DND-41 (cell line): Measurements from ENCODE around the gene ONECUT3.

ENCODE experiments used
- ATAC-seq: fragments of 200-7000 bp; cut with Tn5 transposase; 3 replicates; pipeline ENCODE4 v1.9.1; 2021; ENCODE audit warnings: low read depth; ENCODE audit not compliant: insufficient read depth
- DNase-seq: peaks from one replicate; pipeline ENCODE4 v3.0.0-alpha.2; 2020
- H2AFZ ChIP-seq: 2 replicates; pipeline ENCODE4 v1.6.0; 2012; ENCODE audit warnings: low read depth, low read length
- H3K27ac ChIP-seq: 2 replicates; pipeline ENCODE4 v1.5.1; 2012; ENCODE audit warnings: low read length, inconsistent platforms
- H3K27me3 ChIP-seq: fragments of 200-600 bp; sonication (generic); 2 replicates; pipeline ENCODE4 v1.6.0; 2012; ENCODE audit warnings: low read length, mild to moderate bottlenecking, inconsistent platforms; ENCODE audit not compliant: insufficient read depth, poor library complexity
- H3K36me3 ChIP-seq: 2 replicates; pipeline ENCODE4 v1.5.1; 2012; ENCODE audit warnings: low read length, inconsistent platforms; ENCODE audit not compliant: insufficient read depth
- H3K4me1 ChIP-seq: 2 replicates; pipeline ENCODE4 v1.5.1; 2012; ENCODE audit warnings: mild to moderate bottlenecking, low read length; ENCODE audit not compliant: insufficient read depth
- H3K4me2 ChIP-seq: 2 replicates; pipeline ENCODE4 v1.6.0; 2012; ENCODE audit warnings: mild to moderate bottlenecking, moderate library complexity, low read length, inconsistent platforms; ENCODE audit not compliant: insufficient read depth
- H3K4me3 ChIP-seq, 2 experiments: fragments of 200-600 bp in 1 of 2; shearing (Covaris generic) in 1 of 2; 2 replicates each; pipeline ENCODE4 v1.5.1; 2012 to 2016; ENCODE audit warnings: inconsistent platforms in 2 of 2, low read length in 2 of 2, mild to moderate bottlenecking in 2 of 2, low read depth in 1 of 2, moderate library complexity in 1 of 2
- H3K79me2 ChIP-seq: 2 replicates; pipeline ENCODE4 v1.6.0; 2012; ENCODE audit warnings: low read length, inconsistent platforms; ENCODE audit not compliant: insufficient read depth
- H3K9ac ChIP-seq: 2 replicates; pipeline ENCODE4 v1.6.0; 2012; ENCODE audit warnings: low read depth, mild to moderate bottlenecking, inconsistent platforms, low read length, moderate library complexity
- H3K9me3 ChIP-seq: 2 replicates; pipeline ENCODE4 v1.5.1; 2012; ENCODE audit warnings: low read length, moderate library complexity, mild to moderate bottlenecking, inconsistent platforms; ENCODE audit not compliant: insufficient read depth, severe bottlenecking
- H4K20me1 ChIP-seq: 2 replicates; pipeline ENCODE4 v1.6.0; 2012; ENCODE audit warnings: low read length; ENCODE audit not compliant: insufficient read depth
- EZH2 ChIP-seq: IDR thresholded peaks from 3 replicates; pipeline ENCODE4 v1.6.1; 2012; ENCODE audit warnings: borderline replicate concordance, low read depth, mild to moderate bottlenecking, moderate library complexity, low read length, inconsistent platforms; ENCODE audit not compliant: severe bottlenecking
- TF ChIP-seq, protein P1 (sequence below): IDR thresholded peaks from 2 replicates; pipeline ENCODE4 v1.5.1; 2012; ENCODE audit warnings: borderline replicate concordance, low read length, moderate library complexity, mild to moderate bottlenecking; ENCODE audit not compliant: poor library complexity, severe bottlenecking; ENCODE audit errors: extremely low read depth

Gene ONECUT3

DNA sequence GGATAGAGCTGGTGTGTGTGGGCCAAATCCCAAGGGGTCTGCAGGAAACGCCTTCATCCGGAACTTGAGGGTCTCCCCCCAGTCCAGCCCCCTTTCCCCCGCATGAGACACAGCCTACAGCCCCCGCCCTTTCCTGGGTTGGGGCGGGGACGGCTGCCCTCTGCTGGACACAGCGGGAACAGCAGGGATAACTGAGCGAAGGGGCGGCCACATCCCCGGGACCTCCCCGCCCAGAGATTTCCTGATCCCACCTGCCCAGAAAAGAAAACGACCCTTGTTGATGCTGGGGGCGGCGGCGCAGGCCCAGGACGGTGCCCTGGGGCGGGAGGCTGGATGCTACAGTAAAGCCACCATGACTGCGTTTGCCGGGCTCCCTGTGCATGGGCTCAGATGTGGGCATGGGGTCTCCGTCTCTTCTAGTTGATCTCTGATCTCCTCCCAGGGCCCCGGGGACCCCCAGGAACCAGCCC, 14.2 kb downstream of the ONECUT3 start:
- peak overlapping the region; percentile 46 for H3K4me2 ChIP-seq
- TF ChIP-seq, protein P1, sequence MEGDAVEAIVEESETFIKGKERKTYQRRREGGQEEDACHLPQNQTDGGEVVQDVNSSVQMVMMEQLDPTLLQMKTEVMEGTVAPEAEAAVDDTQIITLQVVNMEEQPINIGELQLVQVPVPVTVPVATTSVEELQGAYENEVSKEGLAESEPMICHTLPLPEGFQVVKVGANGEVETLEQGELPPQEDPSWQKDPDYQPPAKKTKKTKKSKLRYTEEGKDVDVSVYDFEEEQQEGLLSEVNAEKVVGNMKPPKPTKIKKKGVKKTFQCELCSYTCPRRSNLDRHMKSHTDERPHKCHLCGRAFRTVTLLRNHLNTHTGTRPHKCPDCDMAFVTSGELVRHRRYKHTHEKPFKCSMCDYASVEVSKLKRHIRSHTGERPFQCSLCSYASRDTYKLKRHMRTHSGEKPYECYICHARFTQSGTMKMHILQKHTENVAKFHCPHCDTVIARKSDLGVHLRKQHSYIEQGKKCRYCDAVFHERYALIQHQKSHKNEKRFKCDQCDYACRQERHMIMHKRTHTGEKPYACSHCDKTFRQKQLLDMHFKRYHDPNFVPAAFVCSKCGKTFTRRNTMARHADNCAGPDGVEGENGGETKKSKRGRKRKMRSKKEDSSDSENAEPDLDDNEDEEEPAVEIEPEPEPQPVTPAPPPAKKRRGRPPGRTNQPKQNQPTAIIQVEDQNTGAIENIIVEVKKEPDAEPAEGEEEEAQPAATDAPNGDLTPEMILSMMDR, result peak; percentile 98
- no peak for TF ChIP-seq EZH2
- no peaks in the 10 kb centered on the region for H3K79me2 ChIP-seq
- H2AFZ ChIP-seq, result peak overlapping the region; percentile 59
- H3K9ac ChIP-seq, result peak overlapping the region; percentile 21
- DNase-seq, result peak; percentile 81
- H3K36me3 ChIP-seq, result no peaks in the 10 kb centered on the region
- H3K4me3 ChIP-seq, result peak overlapping the region in 1 of 2 experiments; percentile 3; a peak in 1 of 4 replicates
- ATAC-seq, result peak; percentile 89
- no peaks in the 10 kb centered on the region for H3K27me3 ChIP-seq
- peaks cover 11% of the 10 kb centered on the region for H3K9me3 ChIP-seq
- H3K4me1 ChIP-seq, result peaks cover 16% of the 10 kb centered on the region
- H4K20me1 ChIP-seq, result no peaks in the 10 kb centered on the region
- 0 out of 2 replicates have a peak overlapping the region, but pooled peaks have one; percentile 26 for H3K27ac ChIP-seq

DNA sequence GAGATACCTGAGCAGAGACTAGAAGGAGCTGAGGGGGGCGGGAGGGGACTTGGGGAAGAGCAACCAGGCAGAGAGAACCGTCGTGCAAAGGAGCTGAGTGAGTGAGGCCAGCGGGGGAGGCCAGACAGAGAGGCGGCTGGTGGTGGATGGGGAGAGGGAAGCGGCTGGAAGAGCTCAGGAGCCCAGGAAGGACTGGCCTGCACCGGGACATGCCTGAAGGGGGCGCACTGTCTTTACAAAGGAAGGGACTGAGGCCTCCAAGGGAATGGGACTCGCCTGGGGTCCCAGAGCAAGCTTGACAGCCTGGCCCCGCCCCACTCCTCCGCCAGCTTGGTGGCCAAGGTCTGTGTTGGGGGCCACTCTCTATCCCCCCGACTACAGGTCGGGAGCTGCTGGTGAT, 14.9 kb downstream of the ONECUT3 start:
- Histone ChIP-seq H4K20me1 (no peaks in the 10 kb centered on the region), H3K27me3 (no peaks in the 10 kb centered on the region), H3K4me1 (peaks cover 16% of the 10 kb centered on the region), H2AFZ (no peak overlapping the region), H3K4me2 (peak overlapping the region; percentile 46; the same call in 1 of the 2 replicates), H3K36me3 (no peaks in the 10 kb centered on the region), H3K9me3 (peaks cover 11% of the 10 kb centered on the region), H3K27ac (no peak overlapping the region), H3K79me2 (no peaks in the 10 kb centered on the region), H3K4me3 (no peak overlapping the region), H3K9ac (0 out of 2 replicates have a peak overlapping the region, but pooled peaks have one; percentile 21)
- TF ChIP-seq, protein P1, result peak; percentile 34
- no peak for TF ChIP-seq EZH2
- DNase-seq, result no peak
- ATAC-seq, result no peak

DNA sequence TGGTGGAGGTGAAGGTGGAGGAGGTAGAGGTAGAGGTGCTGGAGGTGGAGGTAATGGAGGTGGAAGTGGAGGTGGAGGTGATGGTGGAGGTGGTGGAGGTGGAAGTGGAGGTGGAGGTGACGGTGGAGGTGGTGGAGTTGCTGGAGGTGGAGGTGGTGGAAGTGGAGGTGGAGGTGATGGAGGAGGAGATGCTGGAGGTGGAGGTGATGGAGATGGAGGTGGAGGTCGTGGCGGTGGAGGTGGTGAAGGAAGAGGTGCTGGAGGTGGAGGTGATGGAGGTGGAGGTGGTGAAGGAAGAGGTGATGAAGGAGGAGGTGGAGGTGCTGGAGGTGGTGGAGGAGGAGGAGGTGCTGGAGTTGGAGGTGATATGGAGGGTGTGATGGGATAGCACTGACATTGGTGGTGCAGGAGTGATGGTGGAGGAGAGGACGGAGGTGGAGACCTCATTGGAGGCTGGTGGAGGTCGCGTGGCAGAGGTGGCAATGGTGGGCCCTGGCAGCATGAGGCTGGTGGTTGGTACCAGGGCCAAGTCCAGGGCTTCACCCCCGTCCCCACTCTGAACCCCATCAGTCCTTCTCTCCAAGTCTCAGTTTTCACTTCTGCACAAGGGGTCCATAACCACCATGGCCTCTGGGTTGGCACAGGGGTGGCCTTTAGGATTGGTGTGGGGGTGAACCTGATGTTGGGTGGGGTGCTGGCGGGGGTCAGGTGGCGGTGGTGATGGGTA, 15.8 kb downstream of the ONECUT3 start:
- H4K20me1 ChIP-seq, result no peaks in the 10 kb centered on the region
- H3K9me3 ChIP-seq, result peaks cover 11% of the 10 kb centered on the region
- TF ChIP-seq, protein P1, result no peak
- TF ChIP-seq EZH2, result no peak
- H3K4me2 ChIP-seq, result no peak overlapping the region
- peaks cover 16% of the 10 kb centered on the region for H3K4me1 ChIP-seq
- no peak for ATAC-seq
- no peak for DNase-seq
- no peak overlapping the region for H3K27ac ChIP-seq
- no peaks in the 10 kb centered on the region for H3K36me3 ChIP-seq
- no peaks in the 10 kb centered on the region for H3K27me3 ChIP-seq
- H3K79me2 ChIP-seq, result no peaks in the 10 kb centered on the region
- no peak overlapping the region for H3K9ac ChIP-seq
- no peak overlapping the region for H2AFZ ChIP-seq
- H3K4me3 ChIP-seq, result no peak overlapping the region
